GM23338 (cell line): ENCODE data around the gene NHEJ1.

Experiments used
- NANOG ChIP-seq: IDR thresholded peaks from 2 replicates; pipeline ENCODE4 v1.6.1; 2016; ENCODE audit warnings: antibody characterized with exemption, borderline replicate concordance
- POLR2AphosphoS5 ChIP-seq: IDR thresholded peaks from 2 replicates; pipeline ENCODE4 v1.6.1; 2016; ENCODE audit warnings: antibody characterized with exemption, low read depth
- ZNF114 ChIP-seq: fragments of 250-450 bp; sonication (Bioruptor Pico); IDR thresholded peaks from 2 replicates; pipeline ENCODE4 v1.5.0; 2020; ENCODE audit warnings: mild to moderate bottlenecking, moderate library complexity
- TF ChIP-seq, protein P1 (sequence below), 2 experiments: fragments of 200-600 bp in 1 of 2; sonication (generic) in 1 of 2; conservative IDR thresholded peaks; 2 replicates each; pipeline versions ENCODE4 v1.5.1 to v1.6.1; 2016 to 2017; ENCODE audit warnings: antibody characterized with exemption in 2 of 2, low read depth in 2 of 2, mild to moderate bottlenecking in 2 of 2, moderate library complexity in 1 of 2
- TF ChIP-seq, protein P2 (sequence below): IDR thresholded peaks from one replicate; pipeline ENCODE4 v1.6.1; 2018; ENCODE audit warnings: antibody characterized with exemption; ENCODE audit not compliant: unreplicated experiment

DNA sequence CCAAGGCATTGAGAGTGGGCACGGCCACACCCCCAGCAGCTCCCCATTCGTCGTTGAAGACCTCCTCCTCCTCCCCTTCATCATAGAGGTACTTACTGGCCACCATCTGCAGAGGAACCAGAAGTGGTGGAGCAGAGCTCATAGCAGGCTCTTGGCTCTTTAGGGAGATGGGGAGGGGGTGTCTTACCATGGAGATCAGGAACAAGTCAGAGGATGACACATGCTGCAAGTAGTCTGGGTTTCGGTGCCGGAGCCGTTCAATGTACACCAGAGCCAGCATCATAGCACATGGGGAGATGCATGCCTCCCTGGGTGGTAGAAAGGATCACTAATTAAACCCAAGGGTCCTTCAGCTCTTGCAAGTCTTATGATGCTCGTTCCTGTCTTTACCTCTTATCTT, 14.2 kb upstream of the NHEJ1 start:
- TF ChIP-seq, protein P1, sequence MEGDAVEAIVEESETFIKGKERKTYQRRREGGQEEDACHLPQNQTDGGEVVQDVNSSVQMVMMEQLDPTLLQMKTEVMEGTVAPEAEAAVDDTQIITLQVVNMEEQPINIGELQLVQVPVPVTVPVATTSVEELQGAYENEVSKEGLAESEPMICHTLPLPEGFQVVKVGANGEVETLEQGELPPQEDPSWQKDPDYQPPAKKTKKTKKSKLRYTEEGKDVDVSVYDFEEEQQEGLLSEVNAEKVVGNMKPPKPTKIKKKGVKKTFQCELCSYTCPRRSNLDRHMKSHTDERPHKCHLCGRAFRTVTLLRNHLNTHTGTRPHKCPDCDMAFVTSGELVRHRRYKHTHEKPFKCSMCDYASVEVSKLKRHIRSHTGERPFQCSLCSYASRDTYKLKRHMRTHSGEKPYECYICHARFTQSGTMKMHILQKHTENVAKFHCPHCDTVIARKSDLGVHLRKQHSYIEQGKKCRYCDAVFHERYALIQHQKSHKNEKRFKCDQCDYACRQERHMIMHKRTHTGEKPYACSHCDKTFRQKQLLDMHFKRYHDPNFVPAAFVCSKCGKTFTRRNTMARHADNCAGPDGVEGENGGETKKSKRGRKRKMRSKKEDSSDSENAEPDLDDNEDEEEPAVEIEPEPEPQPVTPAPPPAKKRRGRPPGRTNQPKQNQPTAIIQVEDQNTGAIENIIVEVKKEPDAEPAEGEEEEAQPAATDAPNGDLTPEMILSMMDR (conservative IDR thresholded peaks at IDR 0.05; ENCODE audit: low read depth in 2 of 2): no peak
- TF ChIP-seq, protein P2, sequence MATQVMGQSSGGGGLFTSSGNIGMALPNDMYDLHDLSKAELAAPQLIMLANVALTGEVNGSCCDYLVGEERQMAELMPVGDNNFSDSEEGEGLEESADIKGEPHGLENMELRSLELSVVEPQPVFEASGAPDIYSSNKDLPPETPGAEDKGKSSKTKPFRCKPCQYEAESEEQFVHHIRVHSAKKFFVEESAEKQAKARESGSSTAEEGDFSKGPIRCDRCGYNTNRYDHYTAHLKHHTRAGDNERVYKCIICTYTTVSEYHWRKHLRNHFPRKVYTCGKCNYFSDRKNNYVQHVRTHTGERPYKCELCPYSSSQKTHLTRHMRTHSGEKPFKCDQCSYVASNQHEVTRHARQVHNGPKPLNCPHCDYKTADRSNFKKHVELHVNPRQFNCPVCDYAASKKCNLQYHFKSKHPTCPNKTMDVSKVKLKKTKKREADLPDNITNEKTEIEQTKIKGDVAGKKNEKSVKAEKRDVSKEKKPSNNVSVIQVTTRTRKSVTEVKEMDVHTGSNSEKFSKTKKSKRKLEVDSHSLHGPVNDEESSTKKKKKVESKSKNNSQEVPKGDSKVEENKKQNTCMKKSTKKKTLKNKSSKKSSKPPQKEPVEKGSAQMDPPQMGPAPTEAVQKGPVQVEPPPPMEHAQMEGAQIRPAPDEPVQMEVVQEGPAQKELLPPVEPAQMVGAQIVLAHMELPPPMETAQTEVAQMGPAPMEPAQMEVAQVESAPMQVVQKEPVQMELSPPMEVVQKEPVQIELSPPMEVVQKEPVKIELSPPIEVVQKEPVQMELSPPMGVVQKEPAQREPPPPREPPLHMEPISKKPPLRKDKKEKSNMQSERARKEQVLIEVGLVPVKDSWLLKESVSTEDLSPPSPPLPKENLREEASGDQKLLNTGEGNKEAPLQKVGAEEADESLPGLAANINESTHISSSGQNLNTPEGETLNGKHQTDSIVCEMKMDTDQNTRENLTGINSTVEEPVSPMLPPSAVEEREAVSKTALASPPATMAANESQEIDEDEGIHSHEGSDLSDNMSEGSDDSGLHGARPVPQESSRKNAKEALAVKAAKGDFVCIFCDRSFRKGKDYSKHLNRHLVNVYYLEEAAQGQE: no peak
- TF ChIP-seq POLR2AphosphoS5 (no peak), ZNF114 (no peak), NANOG (no peak)
